NOMO-1 treated with DMSO at 0.1 percent for 48 hours (cell line): ENCODE measurements around the gene CES1.
"Not testable (repeated sequence)": the region's sequence is repeated elsewhere in the genome, so short reads cannot be mapped to it uniquely, and the experiment has no call there.

Experiments used
- DNase-seq: peaks from one replicate; lab custom pipeline; 2025; ENCODE audit not compliant: unreplicated experiment; lab: John Stamatoyannopoulos, UW

The CES1 gene

DNA sequence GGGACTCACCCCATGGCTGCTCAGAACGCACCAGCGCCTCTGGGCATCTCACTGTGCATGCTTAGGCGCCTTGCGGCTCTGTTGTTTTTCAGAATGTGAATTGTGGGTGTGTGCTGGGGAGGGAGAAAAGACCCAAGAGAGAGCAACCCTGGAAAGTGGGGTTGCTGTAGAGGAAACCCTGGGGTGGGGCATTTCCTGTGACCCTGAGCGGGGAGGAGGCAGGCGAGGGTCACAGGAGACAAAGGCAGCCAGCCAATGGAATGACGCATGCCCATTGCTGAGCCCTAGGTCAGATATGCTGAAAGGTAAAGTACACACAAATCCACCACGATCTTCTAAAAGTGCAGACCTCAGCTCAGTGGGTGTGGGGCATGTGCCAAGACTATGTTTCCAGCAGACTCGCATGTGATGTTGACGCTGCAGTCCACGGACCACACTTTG is 39.9 kb downstream of the CES1 start:
- DNase-seq, result not testable (repeated sequence)

DNA sequence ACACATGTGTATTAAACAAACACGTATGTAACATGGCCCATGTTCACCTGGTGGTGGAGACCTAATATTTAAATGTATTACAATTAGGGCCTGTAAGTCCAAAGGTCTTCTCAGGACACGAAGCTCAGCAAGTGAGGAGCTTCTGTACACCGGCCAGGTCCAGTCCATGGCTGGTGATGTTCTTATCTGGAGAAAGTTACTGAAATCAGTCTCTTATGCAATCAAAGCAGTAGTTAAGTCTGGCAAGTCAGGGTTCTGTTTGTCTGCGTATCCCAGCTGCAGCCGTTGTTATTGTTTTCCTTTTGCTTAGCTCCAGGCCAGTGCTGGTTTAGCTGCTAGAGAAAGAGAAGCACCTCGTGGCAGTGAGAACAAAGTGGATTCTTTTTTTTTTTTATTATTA is 41.4 kb downstream of the CES1 start:
- DNase-seq, result not testable (repeated sequence)

GRCh38 chr16:55790240-55790639 is 42.7 kb downstream of the CES1 start:
- not testable (repeated sequence) for DNase-seq

DNA sequence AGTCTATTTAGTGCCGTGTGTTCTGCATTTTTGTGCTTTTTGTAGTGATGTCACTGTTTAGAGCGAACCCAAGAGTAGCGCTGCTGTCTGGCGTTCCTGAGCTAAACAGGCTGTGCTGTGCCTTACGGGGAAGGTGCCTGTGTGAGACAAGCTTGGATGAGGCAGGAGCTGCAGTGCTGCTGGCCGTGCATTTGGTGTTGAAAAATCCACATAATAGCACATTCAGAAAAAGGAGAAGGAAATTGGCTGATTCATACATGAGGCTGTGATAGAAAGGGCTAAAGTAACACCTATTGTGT is 50.2 kb downstream of the CES1 start:
- not testable (repeated sequence) for DNase-seq

DNA sequence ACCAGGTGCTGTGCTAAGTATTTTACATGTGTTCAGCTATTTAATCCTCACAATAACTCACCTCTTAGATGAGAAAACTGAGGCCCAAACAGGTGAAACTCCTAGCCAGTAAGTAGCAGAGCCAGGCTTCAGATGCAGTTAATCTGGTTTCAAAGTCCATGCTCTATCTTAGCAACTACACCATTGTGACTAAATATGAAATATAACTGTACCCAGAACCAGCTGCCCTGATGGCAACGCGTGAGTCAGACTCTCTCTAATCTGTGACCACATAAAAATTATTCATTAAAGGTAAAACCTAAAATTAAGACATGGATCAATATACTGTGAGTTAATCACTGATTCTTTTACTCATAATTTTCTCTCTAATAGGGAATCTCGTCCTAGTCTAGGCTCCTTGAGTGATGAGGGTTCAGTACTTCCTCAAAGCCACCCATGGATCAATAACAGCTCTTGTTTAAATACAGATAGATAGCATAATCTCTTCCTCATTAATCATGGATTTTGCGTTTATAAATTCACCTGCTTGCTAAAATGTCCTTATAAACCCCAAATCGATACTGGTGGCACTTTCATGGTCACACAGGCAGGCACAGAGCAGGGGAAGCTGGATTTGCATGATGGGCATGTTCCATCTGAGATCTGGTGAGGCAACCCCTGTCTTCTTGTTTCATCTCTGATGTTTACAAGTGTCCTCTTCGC is 50.7 kb downstream of the CES1 start:
- DNase-seq, result peak; percentile 29

GRCh38 chr16:55781456-55781855 is 51.4 kb downstream of the CES1 start:
- not testable (repeated sequence) for DNase-seq

GRCh38 chr16:55780095-55780407 is 52.8 kb downstream of the CES1 start:
- not testable (repeated sequence) for DNase-seq

GRCh38 chr16:55779402-55780094 is 53.3 kb downstream of the CES1 start:
- no peak for DNase-seq

DNA sequence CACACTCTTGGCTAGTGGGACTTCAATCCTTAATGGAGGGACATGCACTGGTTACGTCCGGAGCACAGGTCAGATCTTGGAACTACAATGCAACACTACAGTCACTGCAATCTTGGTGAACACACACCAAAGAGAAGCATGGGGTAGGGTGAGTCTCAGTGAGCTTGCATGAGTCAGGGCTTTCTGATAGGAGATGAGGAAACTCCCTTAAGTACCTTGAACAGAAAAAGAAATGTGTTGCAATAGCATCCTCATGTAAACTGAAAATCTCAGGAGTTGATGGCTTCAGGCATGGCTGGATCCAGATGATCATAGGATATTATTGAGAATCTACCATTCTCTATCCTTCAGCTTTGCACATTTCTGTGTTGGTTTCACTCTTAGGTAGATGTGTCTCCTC is 54.1 kb downstream of the CES1 start:
- DNase-seq, result peak; percentile 70

GRCh38 chr16:55775857-55776256 is 57.0 kb downstream of the CES1 start:
- DNase-seq, result no peak

DNA sequence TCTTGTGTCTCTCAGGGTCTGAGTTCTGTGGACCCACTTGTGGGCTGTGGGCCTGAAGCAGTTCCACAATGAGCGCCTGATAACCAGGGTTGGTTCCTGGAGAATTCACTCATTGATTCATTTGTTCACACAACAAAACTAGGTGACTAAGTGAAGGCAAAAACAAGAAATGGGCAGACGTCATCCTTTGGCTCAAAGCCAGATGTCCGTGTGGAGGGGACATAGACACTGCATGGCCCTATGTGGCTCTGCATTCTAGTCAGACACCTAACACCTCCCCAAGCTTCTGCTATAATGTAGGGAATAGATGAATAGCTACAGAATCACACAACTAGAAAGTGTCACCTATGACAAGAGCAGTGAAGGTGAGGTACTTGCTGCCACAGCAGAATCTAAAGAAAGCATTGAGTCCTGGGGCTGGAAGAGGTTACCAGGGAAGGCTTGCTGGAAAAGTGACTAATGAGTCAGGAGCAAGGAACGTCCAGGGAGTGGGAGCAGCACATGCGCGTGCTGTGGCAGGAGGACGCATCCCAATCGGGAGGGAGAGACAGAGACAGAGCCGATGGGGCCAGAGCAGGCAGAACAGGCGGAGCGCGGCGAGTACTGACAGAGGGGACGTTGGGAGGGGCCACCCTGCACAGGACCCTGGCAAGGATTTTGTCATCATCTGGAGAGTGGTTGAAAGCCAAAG is 58.9 kb downstream of the CES1 start:
- no peak for DNase-seq

- DNase-seq, result no peak
These were observed 67.7 kb downstream of the CES1 start for GRCh38 chr16:55765161-55765560.

DNA sequence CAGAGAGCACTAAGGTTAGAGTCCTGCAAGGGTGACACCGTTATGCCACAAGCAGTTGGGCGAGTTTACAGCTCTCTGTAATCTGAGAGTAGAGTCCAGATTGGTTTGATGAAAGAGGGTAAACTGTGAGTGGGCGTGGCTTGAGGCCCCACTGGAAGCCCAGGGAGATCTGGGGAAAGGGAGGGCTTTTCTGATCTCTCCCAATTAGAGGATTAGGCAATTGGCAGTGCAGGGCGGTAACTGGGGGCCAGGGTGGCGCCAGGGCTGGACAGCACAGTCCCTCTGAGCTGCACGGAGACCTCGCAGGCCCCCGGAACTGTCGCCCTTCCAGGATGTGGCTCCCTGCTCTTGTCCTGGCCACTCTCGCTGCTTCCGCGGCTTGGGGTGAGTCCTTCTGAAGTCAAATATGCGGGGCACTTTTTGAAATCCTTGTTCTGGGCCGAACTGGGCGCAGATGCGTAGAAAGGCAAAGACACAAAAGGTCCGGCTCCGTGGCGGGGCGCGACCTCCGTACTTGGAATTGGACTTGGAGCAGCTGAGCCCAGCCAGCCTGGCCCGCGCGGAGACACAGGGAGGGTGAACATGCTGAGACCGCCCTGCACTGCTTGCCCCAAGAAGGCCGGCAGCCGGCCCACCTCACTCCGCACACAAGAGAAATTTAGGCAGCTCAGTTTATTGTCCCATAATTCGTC is 72.4 kb downstream of the CES1 start:
- peak; percentile 13 for DNase-seq

DNA sequence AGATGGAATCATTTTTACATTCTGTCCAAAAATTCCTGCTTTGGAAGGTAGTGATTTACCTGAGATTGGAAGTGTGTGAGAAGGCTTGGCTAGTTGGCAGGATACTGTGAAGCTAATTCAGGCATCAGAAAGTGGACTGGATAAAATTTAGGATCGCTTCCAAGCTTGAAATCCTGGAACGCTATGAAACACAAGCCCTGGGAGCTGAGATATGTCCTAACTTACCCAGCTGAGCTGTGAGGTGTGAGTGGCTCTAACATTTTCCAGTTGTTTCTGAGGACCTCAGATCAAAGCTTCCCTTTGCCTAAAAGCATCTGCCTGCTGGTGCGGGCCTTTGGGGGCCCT is 73.0 kb downstream of the CES1 start:
- DNase-seq, result not testable (repeated sequence)

DNA sequence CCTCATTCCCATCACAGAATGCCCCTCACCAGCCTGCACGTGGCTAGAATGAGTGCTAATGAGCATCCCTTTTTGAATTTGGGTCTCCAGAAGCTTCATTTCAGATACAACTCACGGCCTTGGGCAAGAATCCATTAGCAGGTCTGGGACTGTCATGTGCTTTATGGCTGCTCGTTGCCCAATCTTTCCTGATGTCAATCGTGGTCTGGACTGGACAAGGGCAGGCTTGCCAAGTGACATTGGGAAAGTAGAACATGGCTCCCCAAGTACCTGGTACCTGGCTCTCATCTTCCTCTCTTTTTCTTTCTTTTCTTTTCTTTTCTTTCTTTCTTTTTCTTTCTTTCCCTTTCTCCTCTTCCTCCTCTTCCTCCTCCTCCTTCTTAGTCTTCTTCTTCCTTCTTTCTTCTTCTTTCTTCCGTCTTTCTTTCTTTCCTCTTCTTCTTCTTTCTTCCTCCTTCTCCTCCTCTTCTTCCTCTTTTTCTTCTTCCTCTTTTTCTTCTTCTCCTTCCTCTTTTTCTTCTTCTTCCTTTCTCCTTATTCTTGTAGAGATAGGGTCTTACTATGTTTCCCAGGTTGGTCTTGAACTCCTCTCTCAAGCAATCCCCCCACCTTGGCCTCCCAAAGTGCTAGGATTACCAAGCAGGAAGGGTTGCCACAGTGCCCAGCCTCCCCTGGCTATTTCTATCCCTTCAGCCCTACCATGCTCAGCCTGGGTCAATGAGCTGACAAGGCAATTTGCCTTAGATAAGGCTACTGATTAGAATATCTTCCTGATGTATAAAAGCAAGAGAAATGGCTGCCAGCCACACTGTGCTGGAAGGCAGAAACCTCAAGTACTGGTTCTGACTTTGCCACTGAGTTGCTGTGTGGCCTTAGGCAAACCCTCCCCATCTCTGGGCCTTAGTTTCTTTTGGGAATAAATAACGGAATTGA is 75.0 kb downstream of the CES1 start:
- peak; percentile 33 for DNase-seq

- peak; percentile 25 for DNase-seq
These were observed 75.9 kb downstream of the CES1 start for GRCh38 chr16:55756963-55757362.

GRCh38 chr16:55754056-55754455 is 78.8 kb downstream of the CES1 start:
- DNase-seq, result peak; percentile 32

DNA sequence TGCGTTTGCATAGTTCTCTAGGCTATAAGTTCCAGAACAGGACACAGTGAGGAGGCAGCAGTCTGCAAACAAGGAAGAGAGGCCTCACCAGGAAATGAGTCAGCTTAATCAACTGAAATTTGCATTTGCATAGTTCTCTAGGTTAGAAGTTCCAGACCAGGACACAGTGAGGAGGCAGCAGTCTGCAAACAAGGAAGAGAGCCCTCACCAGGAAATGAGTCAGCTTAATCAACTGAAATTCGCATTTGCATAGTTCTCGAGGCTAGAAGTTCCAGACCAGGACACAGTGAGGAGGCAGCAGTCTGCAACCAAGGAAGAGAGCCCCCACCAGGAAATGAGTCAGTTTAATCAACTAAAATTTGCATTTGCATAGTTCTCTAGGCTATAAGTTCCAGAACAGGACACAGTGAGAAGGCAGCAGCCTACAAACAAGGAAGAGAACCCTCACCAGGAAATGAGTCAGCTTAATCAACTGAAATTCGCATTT is 79.7 kb downstream of the CES1 start:
- peak; percentile 62 for DNase-seq
